DMS153 (cell line): Measurements from ENCODE around the gene EVC.
"Not testable (repeated sequence)": the region's sequence is repeated elsewhere in the genome, so short reads cannot be mapped to it uniquely, and the experiment has no call there.

Source experiments
- DNase-seq: peaks from one replicate; lab custom pipeline; 2025; lab: John Stamatoyannopoulos, UW

Gene EVC

GRCh38 chr4:5813882-5814255, 102.9 kb downstream of the EVC start:
- no peak for DNase-seq

DNA sequence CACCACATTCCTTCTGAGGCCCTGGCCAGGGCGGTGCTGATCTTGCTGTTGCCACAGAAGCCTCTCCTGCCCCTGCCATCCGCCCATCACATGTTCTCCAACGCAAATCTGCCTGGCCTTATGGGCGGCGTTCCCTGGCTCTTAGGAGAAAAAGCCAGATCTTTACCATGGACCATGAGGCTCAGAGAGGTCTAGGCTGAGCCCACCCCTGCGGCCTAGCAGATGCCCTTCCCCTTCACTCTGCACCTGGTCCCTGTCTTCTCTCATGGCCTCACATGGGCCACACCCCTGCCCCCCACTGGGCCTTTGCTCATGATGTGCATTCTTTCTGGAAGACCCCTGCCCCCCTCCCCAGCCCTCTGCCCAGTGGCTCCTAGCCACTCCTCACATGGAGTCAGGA, 103.4 kb downstream of the EVC start:
- no peak for DNase-seq

- DNase-seq: no peak
These were observed 104.6 kb downstream of the EVC start for GRCh38 chr4:5815641-5816040.

DNA sequence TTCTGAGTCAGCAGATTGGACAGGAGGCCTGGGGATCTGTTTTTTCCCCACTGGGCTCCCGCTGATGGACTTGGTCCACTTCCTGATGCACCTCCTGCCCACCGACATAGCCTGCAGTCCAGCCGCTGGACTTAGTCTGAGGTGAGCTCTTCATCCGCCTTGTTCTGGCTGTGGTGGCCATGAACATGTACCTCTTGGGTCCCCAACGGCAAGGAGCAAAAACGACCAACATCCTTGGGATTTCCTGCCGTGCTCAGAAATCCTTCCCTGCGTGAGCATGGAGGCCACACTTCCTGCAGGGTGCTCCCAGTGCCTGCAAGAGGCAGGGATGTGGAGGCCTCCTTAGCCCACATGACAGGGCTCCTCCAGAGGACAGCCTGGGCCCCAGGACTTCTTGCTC, 105.1 kb downstream of the EVC start:
- no peak for DNase-seq

GRCh38 chr4:5816851-5817375, 105.9 kb downstream of the EVC start:
- no peak for DNase-seq

GRCh38 chr4:5821665-5822358, 110.8 kb downstream of the EVC start:
- DNase-seq: no peak

GRCh38 chr4:5822619-5823018, 111.6 kb downstream of the EVC start:
- DNase-seq: no peak

DNA sequence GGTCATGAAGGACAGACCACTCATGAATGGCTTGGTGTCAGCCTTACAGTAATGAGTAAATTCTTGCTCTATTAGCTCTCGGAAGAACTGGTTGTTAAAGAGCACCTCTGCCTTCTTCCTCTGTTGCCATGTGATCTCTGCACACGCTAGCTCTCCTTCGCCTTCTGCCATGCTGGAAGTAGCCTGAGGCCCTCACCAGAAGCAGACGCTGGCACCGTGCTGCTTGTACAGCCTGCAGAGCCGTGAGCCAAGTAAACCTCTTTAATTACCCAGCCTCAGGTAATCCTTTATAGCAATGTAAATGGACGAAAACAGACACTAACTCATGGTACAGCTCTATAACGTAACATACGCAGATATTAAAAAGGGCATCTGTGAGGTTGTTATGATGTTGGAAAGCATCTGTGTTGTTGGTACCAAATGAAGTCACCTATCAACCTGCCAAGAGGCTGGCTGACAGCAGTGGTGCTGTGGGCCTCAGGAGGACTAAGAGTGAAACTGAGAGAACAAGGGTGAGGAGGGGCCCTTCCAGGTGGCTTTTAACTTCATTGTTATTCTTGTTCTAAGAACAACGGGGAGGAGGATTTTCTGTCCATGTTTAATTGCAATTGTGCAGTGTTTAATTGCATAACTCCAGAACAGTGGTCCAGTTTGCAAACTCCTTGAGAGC, 112.7 kb downstream of the EVC start:
- DNase-seq: no peak

GRCh38 chr4:5824227-5824626, 113.2 kb downstream of the EVC start:
- DNase-seq: no peak

- no peak for DNase-seq
These were observed 113.6 kb downstream of the EVC start for GRCh38 chr4:5824635-5825034.

GRCh38 chr4:5825321-5826041, 114.5 kb downstream of the EVC start:
- no peak for DNase-seq

DNA sequence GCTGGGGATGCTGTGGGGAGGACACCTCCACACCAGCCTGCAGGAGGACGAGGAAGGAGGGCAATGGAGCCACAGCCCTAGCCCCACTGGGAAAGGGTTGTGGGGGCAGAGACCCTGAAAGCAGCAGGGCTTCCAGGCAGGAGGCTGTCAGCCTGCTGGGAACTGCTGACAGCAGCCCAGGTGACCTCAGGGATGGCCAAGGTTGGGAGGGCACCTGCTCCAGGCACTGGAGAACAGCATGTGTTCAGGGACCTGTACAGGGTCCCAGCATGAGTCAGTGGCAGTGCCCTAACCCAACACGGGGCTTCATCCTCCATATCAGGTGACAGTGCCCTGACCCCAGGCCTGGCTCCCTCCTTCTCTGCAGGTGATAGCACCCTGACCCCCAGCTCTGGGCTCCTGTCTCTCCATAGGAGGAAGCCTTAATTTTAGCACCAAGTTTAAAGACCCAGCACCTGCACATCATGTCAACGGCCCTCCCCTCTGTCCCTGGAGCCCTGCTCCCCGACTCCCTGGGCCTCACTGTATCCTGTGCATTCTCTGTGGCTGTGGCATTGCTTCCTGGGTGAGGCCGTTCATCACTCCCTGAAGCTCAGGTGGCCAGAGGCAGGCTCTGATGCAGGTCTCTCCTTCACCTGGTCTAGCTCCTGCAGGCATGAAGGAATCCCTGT, 115.6 kb downstream of the EVC start:
- DNase-seq: no peak

GRCh38 chr4:5827108-5828004, 116.4 kb downstream of the EVC start:
- no peak for DNase-seq

GRCh38 chr4:5828005-5828391, 117.0 kb downstream of the EVC start:
- DNase-seq: no peak

DNA sequence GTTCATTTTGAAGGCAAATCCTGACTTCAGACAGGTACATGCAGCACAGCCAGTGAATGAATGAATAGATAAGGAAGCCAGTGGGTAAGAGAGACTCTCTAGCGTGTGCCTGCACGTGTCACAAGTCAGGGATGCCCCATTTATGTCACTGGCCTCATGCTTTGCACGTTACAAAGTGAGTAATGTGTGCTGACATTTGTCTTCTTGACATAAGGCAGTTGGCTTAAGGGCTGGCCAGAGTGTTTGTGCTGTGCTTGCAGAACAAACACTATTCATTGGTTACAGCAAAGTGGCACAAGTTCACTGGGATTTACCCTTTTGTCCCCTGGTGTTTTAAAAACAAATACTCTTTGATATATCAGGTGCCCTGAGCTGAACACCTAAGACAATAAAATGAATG, 125.9 kb downstream of the EVC start:
- DNase-seq: no peak

GRCh38 chr4:5837483-5837882, 126.5 kb downstream of the EVC start:
- DNase-seq: not testable (repeated sequence)

DNA sequence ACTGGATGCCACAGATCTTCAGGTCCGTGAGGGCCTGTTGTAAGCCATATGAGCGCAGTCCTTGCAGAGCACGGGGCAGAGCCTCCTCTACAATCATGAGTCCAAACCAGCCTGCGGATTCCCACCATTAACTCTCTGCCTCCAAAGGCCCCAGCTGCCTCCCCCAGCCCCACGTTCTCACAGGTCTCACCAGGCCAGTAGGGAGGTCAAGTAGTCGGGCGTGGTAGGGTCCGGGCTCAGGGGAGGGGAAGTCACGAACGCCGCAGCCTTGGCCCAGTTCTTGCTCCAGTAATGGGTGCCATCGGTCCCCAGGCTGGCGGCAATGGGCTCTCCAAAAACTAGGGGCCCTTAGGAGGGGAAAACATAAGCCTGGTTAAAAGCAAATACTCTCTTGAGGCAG, 128.3 kb downstream of the EVC start:
- no peak for DNase-seq

GRCh38 chr4:5839751-5840674, 129.0 kb downstream of the EVC start:
- no peak for DNase-seq

DNA sequence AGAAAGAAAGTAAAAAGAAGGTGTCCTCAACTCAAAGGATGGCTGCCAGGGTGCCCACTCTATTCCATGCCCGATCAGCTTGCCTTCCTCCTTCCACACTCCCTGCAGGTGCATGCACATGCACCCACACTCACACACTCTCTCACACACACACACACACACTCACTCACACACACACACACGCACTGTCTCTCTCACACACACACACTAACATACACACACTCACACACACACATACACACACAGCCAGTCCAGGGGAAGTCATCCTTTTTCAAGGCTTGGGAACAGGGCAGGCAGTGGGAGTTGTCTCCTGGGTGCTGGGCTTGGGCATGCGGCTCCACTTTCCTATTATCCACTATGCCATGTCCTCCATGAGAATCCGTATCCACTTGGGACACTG, 131.5 kb downstream of the EVC start:
- no peak for DNase-seq
